HL-60/S4 (cell line): ENCODE results near the gene CEP104.

Experiments
- in situ Hi-C: fragments of 300-500 bp; cut with MboI; formaldehyde crosslinking; loops from 2 replicates; pipeline ENCODE4 v1.14.3; 2022; ENCODE audit warnings: low sequenced_read_pairs

The CEP104 gene

DNA sequence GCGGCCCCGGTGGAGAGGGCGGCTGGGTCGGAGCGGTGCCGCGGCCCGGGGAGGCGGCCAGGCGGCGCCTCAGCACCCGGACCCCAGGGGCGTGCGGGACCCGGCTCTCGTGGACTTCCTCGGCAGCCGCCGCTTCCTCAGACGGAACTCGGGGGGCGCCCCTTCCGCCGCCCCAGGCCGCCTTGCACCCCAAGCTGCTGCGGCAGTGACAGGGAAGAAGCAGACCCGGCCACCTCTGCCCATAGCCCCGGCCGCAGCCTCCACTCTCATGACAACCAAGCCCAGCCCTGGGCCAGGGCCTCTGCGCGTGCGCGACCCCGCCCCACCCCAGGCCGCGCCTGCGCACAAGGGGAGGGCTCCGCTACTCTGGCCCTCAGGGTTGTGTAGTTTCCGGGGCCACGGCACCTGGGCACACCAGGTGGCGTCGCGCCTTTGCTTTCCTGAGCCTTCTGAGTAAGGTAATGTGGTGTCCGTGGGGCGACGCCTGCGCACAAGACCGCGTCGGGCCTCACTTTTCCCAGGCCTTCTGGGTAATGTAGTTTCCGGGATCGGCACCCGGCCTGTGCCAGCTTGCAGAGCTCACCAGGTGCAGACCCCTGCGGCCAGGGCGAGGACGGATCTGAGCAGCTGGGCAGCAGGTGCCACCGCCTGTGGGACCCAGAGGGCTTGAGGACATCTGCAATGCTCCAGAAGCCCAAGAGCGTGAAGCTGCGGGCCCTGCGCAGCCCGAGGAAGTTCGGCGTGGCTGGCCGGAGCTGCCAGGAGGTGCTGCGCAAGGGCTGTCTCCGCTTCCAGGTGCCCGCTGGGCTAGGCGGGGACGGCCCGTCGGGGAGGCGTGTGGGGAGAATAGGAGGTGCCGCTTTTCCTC lies at the start of gene CEP104, which contains the start of gene DFFB:
Gene CEP104, minus strand, starts transcription at position 289 of the 868 bp plus-strand sequence. CDS start 4,804 bp downstream, outside the sequence.
Gene DFFB, plus strand, starts transcription at position 554 of the 868 bp plus-strand sequence. Its CDS starts 128 bp downstream, at position 682.
- in situ Hi-C loops: no loop called here

DNA sequence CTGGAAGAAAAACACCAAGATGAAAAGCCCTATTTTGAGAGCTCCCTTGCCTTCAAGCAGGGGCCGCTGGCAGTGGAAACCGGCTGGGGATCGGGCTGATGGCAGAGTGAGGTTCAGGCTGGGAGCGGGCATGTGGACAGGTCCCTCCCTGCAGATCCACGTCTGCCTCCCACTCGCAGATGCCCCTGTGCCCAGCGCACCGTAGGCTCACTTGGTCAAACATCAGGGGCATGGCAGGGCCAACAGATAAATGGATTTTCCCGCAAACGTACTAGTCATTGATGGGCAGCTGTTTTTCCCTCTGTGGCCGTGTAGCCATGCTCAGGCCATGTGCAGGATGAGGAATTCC lies 49.6 kb upstream of the CEP104 start:
- in situ Hi-C loops: no loop called here

DNA sequence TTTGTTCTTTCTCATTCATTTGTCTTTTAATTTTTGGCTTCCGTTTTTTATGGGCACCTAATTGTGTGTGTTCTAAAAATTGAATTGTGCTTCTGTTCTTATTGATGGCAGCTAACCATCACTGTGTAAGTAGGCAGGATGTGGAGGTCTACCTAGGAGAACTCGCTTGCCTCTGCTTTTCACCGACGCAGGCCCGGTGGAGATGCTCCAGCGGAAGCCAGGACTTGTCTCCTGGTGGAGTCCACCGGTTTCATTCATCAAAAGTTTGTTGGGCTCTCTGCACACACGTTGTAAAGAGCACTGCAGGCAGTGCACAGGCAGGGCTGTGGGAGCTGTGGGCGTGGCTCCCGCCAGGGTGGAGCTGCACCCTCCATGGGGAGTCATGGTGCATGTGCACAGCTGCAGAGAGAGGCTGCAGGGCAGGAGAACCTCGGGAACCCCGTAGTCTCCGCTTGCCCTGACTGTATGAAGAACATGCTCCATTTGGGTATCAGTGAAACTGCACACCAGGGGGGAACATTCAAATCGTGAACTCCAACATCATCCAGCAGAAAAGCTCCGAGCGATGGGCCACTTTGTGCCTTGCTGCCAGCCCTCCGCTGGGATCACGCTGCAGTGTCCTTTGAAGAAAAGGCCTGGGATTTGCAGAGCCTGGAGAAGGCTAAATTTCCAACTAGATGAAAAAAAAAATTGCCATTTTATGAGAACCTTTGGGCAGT lies 49.1 kb upstream of the CEP104 start:
- in situ Hi-C loops: no loop called here

DNA sequence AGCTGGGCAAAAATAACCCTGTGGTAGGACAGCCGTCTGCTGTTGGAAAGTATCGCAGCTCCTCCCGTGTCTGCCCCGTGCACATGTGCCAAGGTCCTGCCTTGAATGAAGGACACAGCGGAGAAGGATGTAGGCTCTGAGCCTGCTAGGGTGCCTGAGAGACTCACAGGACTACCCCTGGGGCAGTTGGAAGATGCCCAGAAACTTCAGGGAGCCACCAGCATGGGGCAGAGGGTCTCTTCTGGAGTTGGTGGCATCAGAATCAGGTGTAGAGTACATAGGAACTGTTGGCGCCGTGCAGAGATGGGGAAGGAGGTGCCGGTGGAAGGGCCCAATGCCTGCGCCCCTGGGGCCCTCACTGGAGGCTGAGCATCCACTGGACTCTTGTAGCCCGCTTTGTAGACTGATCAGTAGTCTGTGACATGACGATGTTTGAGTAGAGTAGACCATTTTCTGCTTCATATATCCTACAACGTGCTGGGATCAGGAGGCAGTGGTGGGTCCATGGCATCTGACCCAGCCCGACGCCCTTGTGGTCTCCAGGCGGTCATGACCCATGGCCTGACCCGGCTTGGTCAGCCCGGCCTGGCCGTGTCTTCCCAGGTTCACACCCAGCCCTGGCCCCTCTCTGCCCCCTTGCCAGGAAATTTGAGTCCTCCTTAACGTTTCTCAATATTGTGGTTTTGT lies 48.4 kb upstream of the CEP104 start:
- in situ Hi-C loops: no loop called here

DNA sequence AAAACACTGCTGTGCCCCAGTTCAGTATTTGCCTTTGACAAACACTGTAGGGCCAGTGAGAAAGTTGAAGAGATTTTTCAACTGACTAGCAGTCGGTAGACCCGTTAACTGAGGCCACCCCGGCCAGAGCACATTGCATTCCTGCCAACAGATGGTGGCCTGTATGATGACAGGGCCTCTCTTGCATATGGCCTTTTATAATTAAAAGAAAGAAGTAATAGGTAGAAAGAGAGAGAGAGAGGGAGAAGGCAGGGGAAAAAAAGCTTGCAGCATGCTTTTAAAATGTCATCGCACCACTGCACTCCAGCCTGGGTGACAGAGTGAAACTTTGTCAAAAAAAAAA lies 47.8 kb upstream of the CEP104 start:
- in situ Hi-C loops: no loop called here

DNA sequence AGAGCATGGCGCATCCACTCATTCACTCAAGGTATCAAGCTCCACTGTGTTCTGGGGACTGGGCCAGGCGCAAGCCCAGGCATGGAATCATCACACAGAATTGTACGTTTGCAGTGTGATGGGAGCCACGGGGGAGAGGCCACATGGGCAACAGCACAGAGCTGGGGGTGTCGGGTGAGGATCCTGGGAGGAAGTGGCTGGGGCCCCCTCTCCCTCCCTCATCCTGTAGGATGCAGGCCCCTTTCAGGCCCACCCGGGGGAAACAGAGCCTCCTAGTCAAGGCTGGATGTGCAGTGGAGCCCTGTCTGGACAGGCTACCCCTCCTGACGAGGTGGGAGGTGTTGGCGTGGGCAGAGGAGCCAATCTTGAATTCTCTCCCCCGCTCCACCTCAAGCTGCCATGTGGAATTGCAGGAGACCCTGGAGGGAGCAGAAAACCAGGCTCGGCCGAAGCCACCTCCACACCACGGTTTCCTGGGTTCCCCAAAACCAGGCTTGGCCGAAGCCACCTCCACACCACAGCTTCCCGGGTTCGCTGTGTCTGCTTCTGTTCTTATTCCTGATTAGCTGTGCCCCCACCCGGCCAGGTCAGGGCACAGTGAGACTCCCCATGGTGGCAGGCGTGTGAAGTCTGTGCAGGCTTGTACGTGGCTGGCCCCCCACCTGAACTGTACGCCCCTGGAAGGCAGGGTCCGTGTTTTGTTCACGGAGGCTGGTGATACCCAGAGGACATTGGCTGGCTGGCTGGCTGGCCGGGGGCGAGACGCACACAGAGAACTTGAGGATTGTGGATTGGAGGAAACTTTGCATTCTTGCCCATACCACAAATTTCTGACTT lies 47.2 kb upstream of the CEP104 start:
- in situ Hi-C loops: no loop called here

DNA sequence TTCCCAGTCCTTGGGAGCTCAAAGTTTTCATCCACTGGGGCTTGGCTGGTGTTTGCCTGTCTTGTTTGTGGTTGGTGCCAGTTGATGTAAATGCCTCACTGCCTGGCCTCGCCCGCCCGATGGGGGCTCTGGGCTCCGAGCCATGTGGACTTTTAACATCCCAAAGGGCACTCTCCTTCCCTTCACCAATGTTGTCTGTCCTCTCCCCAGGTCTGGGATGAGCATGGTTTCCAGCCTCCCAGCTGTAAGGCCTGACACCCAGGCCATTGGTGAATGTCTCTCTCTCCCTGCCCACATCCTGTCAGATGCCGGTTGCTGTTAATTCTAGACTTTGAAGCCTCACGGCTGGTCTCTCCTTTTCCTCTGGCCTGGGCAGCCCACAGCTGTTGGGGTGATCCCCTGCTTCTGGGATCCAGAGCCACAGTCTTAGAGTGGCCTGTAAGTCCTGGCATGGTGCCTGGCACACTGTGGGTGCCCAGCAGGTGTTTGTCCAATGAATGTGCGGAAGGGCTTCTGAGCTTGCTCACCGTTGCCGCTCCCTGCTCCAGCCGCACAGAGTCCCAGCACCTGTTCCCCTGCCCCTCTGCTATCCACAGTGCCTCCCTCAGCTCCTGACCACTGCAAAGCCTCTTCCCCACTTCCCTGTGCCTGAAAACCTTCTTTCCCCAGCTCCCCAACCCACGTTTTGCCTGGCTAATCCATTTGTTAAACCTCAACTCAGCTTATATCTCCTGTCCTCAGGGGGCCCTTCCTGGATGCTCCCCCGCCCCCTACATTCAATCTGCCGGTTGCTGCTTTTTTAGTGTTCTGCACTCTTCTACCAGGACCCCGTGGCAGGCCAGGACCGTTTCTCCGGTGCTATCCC lies 46.4 kb upstream of the CEP104 start:
- in situ Hi-C loops: no loop called here

DNA sequence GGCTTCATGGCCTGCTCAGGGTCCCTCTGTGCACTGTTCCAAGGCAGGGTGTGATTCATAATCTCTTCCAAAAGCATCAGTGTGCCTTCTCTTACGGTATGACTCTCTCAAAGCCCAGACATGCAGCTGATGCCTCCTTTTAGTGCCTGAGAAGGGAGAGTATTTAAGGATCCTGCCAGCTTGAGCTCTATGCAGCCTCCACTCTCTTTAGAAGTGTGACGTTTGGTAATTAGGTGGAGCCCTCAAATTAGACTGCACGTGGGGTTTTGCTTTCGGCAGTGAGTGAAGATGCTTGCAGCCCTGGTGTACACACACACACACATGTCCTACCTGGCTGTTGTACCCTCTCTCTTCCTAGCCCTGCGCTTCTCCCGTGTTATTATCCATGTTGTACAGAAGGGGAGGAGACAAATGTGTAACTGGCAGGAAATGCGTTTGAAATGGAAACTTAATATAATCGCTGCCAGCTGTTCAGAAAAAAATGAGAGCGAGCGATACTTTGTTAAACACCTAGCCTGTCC lies 45.6 kb upstream of the CEP104 start:
- in situ Hi-C loops: no loop called here

DNA sequence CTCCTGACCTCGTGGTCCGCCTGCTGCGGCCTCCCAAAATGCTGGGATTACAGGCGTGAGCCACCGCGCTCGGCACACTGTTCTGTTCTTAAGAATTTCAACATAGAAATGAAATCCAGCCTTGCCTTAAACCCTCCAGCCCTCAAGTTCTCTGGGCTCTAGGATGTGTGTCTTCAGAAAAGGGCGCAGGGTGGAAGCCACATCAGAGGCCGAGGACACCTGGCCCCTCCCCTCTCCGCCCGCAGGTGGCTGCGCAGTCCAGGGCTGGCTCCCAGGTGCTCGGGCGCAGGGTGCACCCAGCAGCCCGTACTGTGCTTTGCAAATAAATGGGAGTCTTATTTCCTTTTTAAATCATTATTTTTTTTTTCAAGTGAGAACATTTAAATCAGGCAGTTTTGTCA lies 45.1 kb upstream of the CEP104 start:
- in situ Hi-C loops: no loop called here

DNA sequence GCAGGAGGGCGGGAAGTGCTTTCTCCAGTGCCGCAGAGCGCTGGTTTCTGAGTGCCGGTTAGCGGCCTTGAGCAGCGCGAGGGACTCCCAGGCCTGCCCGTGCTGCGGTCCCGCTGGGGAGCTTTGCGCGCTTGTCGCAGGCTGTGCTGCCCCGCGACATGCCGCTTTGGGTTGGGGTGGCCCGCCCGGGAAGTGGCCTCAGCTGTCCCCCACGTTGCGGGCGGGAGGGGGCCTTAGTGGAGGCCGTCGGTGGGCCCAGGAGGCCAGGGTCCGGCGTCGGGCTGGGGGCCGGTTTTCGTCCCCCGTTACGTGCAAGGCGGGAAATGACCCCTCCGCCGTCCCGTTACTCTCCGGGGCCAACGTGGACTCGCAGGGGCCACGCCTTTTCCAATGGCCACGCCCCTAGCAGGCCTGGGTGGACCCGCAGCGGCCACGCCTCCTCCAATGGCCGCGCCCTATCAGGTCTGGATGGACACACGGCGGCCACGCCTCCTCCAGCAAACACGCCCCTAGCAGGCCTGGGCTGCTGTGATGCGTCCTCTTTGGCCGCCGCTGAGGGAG lies 44.0 kb upstream of the CEP104 start:
- in situ Hi-C loops: no loop called here

DNA sequence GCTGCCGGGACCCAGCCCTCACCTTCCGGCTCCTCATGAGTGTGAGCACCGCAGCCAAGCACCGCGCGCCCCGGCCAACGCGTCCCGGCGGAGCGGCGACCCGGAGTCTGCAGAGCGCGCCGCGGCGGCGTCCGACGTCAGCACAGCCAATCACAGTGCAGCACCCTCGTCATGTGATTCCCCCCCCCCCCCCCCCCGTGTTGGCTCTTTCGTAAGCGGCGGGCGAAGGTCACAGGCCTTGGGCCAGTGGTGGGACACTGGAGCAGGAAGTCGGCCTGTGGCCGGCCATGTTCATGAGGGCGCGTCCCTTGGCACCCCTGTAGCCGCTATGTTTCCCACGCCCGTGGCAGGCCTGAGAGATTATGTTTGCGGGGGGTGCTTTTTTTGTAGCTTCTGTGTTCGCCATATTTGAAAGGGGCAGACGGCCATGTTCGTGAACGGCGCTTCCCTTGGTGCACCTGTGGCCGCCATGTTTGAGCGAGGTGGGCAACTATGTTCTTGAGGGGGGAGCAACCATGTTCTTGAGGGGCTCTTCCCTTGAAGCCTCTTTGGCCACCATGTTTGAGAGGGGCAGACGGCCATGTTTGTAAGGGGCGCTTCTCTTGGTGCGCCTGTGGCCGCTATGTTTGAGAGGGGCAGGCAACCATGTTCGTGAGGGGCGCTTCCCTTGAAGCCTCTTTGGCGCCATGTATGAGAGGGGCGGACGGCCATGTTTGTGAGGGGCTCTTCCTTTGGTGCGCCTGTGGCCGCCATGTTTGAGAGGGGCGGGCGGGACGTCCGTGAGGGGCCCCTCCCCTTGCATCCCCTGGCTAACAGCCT lies 43.3 kb upstream of the CEP104 start, which contains the start of gene C1orf174:
Gene C1orf174, minus strand, starts transcription at position 123 of the 819 bp plus-strand sequence. Its CDS starts 86 bp downstream, at position 37.
- in situ Hi-C loops: no loop called here

DNA sequence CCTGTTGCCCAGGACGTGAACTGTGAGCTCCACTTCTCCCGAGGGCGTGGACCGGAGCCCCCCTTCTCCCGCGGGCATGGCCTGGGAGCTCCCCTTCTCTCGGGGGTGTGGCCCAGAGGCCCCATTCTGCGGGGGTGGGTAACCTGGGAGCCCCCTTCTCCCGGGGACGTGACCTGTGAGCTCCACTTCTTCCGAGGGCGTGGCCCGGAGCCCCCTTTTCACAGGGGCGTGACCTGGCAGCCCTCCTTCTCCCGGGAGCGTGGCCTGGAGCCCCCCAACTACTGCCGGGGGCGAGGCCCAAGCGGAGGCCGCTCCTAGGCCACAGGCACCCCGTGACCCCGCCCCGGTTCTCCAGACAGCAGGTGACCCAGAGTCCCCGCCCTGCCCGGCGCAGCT lies 42.7 kb upstream of the CEP104 start:
- in situ Hi-C loops: no loop called here

DNA sequence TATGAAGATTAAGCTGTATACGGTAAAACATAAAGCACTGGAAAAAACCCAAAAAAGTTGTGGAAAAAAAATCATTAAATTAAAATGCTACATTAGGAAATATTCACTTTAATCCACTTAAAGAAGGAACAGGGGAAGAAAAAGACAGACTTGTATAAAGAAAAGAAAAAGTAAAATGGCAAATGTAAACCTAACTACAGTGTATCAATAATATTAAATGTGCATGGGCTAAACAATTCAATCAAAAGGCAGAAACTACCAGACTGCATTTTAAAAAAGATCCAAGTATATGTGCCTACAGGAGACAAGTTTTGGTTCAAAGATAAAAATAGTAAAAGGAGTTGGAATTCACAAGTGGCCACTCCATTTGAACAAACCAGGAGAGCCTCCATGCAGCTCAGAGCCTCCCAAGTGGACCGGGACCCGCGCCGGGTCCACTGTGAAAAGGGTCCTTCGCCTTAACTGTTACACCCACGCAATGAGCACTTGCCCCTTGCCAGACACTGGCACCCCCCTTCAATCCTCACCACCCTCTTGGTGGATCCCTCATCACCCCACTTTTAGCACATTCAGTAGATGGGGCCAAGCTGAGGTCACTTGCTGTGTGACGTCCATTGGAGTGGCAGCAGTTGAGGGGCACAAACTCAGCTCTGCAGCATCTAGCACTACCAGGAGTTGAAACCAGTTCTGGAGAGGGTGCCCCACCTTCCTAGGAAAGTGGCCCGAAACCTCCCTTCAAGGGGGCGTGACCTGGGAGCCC lies 42.2 kb upstream of the CEP104 start:
- in situ Hi-C loops: no loop called here

DNA sequence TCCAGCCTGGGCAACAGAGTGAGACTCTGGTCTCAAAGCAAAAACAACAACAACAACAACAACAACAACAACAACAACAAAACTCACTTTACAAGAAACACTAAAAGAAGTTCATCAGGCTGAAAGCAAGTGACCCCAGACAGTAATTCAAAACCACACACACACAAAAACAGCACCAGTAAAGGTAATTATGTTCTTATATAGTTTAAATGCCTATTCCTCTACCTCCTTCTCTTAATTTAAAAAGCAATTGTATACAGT lies 41.4 kb upstream of the CEP104 start:
- in situ Hi-C loops: no loop called here

DNA sequence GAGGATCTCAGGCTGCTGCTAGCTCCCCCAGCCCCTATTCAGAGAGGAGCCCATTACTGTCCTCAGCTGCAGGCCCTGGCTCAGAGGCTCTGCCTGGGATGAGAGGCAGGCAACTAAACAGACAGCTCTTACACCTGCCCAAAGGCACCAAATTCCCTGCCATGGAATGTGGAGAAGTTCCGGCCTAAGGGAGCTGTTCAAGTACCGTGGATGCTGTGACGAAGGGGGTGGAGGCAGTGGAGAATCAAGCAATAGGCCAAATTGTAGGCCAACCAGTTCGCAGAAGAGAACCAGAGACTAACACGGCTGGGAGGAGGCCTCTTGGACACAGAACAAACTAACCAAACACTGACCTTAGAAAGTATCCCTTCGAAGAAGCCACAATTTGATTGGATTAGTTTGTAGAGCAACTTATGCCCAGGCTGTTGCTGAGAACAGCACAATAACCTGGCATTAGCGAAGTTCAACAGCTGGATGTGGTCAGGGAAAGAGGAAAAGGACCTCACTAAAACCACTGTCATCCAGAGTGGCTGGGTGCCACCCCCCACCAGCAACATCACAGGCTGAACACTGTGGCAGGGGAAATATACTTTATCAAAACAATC lies 39.5 kb upstream of the CEP104 start:
- in situ Hi-C loops: no loop called here

DNA sequence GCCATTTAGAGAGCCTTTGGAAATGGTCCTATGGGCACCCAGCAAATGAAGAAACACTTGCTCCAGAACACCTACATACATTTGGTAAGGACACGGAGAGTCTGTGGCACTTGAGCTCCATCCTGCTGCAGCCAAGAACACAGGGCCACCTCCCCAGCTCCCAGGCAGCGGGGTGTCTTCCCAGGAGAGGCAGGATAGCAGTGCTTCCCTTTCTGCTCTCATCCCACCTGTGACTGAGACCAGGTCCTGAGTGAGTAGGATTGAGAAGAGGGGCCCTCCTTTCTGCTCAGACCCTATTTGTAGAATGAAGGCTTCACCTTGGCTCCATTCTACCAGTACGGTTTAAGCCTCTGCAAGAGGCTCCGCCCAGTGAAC lies 38.9 kb upstream of the CEP104 start:
- in situ Hi-C loops: no loop called here

DNA sequence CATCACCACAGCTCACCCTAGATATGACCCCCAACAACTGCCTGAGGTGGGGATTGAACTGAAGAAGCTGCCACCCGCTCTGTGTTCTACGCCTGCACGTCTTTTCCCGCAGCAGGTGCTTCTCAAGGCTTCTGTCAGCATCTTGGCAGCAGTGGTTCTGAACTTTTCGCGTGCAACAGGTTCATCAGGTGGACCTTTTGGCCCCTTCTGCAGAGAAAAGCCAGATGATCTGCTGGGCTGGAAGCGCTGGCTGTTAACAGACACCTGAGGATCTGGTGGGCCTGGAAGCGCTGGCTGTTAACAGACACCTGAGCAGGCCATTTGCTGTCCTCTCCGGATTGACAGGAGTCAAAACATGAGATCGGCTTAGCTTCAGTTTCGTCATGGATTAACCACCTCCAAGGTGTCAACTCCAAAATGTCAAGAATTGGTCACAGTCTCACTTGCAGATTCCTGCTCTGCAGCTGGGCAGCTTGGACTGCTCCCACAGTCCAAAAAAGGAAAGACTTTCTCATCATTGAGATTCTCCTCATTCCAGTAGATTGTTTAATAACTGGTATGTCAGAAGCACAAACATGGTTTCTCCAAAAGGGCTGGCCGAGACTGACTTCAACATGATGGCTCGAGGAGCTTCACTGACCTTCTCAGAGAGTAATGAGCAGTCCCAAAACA lies 38.4 kb upstream of the CEP104 start:
- in situ Hi-C loops: no loop called here
